Hematopoietic multipotent progenitor cell treated with erythropoietin and hydrocortisone succinate and interleukin-3 and kit ligand, for 8 days (in vitro differentiated cells): ENCODE data around the gene HLA-F.
A peak's percentile ranks its signal among the peaks of the same experiment; 100 is the strongest.

ENCODE experiments used
- DNase-seq: peaks from one replicate; pipeline ENCODE4 v3.0.0-alpha.2; 2015

The HLA-F gene

GRCh38 chr6:29723262-29723665 lies at the start of gene HLA-F:
TSS of gene HLA-F (plus strand) at chr6:29723434. CDS start at chr6:29723464, 30 bp downstream.
- DNase-seq, result peak; percentile 9

GRCh38 chr6:29674008-29674407 lies 49.2 kb upstream of the HLA-F start:
- no peak for DNase-seq

DNA sequence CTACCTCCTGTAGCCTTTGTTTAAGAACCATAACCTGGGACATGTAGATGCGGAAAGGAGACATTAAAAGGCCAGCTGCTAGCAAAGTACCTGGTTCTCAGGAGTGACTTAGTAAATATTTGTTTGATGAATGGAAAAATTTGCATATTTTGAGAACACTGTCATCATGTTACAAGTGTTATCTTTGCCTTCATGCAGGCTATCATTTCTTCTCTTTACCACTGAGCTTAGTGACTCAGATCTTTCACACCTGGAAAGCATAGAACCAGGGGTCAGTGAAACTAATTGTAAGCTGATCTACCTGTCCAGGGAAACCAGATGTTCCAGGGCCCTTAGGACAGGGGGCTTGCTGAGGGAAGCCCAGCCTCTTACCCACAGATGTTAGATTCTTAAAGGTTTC lies 47.7 kb upstream of the HLA-F start:
- no peak for DNase-seq

GRCh38 chr6:29676981-29677601 lies 46.1 kb upstream of the HLA-F start:
- DNase-seq, result no peak

GRCh38 chr6:29678114-29678513 lies 45.1 kb upstream of the HLA-F start:
- no peak for DNase-seq

DNA sequence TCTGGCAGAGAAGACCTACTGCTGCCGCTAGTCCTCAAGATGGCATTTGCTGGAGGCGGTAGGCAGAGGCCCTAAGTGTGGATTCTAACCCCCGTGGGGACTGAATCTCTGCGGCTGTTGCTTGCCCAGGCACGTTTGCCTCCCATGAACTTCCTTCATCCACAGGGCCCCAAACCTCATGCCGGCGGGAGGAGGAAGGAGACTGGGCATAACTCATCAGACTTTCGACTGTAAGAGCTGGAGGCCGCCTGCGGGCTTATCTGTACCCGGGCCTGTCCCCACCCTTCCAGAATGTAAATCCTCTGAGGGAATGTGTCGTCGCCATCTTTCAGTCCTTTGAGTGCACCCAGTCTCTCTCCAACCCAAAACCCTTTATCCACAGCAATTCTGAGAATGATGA lies 43.3 kb upstream of the HLA-F start:
- no peak for DNase-seq

GRCh38 chr6:29680416-29680815 lies 42.8 kb upstream of the HLA-F start:
- DNase-seq, result no peak

- DNase-seq, result no peak
These were observed 42.3 kb upstream of the HLA-F start, which contains the start of gene ZFP57 for GRCh38 chr6:29680904-29681303. TSS of gene ZFP57 (minus strand) at chr6:29681152. CDS start at chr6:29677003, 4,149 bp downstream.

DNA sequence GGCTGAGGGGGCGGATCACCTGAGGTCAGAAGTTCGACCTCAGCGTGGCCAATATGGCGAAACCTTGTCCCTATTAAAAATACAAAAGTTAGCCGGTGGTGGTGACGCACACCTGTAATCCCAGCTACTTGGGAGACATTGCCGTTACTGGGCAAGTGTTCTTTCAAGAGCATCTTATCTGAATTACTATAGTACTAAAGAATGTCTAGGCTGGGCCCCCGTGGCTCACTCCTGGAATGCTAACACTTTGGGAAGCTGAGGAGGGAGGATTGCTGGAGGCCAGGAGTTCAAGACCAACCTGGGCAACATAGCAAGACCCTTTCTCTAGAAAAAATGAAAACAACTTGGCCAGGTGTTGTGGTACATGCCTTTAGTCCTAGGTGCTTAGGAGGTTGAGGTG lies 41.4 kb upstream of the HLA-F start:
- DNase-seq, result no peak

DNA sequence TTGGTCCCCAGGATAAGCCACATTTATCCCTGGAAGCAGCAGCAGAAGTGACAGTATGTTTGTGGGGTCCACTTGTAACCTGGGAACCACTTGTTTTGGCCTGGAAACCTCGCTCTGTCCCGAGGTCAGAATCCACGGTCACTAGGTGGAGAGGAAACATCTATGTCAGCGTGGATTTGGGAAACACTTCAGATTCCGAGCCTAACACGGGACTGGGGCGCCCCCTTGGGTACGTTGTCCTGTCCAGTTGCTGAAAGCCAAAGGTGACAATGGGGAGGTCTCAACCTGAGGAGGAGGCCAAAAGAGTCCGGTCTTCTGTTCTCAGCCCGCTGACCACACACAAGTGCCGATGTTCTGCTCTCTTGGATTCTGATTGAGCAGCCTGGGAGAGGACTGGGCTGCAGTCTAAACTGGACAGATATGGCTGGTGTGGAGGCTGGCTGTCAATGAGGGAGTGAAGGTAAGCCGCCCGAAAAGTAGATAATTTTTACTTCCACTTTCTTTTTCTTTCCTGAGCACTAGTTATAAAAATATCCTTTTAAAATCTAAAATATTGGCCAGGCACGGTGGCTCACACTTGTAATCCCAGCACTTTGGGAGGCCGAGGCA lies 37.4 kb upstream of the HLA-F start:
- no peak for DNase-seq

GRCh38 chr6:29694637-29695036 lies 28.6 kb upstream of the HLA-F start:
- DNase-seq, result no peak

DNA sequence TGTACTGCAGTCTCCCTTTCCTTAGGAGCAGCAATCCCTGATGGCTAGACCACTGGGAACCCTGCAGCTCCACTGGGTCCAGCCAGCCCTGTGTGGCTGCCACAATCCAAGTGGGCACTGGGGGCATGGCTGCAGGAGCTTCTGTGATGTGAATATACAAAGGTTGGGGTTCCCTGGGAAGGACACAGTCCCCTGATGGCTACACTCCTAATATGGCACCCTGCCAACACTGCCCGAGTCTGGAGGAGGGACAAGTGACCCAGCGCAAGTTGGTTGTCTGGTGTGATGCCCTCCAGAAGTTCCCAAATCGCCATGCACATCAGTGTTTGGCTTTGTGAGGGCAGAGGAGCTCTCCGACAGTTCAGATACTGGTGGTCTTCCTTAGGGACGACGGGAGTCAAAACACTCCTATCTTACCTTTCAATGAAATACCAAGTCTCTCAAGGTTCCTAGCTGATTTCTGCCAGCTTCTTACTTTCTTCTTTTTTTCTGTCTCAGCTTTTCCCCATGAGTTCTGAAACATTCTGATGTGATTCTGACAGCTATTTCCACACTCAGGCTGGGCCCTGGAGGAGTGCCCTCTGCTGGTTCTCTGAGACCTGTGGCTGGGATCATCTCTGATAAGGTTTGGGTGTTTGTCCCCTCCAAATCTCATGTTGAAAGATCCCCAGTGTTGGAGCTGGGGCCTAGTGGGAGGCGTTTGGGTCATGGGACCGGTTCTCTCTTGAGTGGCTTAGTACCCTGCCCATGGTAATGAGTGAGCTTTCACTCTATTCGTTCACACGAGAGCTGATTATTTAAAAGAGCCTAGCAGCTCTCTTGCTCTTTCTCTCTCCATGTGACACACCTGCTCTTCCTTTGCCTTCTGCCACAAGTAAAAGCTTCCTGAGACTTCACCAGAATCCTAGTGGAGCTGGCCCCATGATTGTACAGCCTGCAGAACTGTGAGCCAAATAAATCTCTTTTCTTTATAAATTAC lies 26.8 kb upstream of the HLA-F start:
- peak; percentile 32 for DNase-seq

DNA sequence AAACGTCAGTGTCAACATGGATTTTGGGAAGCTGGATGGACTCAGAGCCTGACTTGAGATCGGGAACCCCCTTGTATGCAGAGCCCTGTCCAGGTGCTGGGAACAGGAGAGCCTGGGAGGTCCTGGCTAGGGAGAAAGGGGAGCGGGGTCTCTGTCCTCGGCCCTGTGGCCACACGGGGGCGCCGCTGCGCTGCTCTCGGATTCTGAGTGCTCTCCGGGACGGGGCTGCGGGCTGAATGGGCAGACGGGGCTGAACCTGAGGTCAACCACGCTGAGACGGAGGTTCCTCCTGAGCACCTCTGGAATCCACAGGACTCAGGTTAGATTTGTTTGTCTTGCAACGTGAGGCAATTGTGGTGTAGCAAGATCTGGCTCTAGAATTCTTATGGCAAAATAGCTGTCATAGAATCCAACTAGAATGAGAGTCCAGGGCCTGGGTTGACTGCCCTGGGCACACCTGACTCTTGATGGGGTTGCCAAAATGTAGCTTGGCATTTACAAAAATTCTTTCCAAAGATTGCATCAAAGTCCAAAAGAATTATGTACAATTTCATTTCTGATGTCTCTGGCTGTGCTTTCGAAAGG lies 20.6 kb upstream of the HLA-F start:
- DNase-seq, result peak; percentile 51

GRCh38 chr6:29705389-29706231 lies 17.6 kb upstream of the HLA-F start:
- DNase-seq, result peak; percentile 42

DNA sequence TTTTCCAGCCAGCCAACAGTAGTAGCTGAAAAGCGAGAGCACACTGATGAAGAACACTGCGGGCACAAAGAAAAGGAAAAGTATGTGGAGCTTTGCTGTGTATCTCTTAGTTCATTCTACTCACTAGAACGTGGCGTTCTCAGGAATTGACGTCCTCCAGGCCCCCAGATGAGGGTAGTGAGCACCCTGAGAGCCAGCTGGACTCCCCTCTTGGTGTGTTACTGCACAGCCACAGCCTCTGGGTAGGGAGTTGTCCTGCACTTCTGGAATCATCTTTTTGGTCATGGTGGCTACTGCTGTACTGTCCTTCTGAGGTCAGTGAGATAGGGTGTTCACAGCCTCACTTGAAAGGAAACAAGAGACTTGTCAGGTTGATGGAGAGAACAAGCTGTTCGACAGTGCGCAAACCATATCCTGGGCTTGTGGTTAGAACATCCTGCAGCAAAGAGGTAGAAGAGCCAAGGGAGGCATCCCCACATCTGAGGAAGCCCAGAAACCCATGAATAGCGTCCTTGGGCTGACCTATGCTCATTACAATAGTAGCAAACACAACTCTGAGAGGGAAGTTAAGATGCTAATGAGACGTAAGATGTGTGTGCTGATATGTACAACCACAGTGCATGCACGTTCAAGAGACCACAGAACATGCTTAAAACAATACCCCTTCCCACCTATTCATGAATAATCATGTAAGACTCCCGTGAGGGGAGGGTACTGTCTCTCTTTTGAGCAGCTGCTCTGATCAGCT lies 14.6 kb upstream of the HLA-F start:
- no peak for DNase-seq

DNA sequence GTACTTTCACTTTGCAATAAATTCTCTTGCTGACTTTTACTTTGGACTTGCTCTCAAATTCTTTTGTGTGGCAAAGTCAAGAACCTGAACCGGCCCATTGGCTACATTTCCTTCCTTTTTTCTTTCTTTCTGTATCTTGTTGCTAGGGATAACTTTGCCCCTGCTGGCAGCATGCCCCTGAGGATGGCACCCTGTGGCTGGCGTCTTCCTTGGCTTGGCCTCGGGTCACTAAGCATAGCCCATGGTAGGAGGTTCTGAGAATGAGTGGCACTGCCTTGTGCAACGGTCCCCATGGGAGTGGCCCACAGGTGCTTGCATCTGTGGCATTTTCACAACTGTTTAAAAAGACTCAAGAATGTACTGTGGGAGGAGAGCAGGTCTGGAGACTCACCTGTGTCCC lies 14.0 kb upstream of the HLA-F start:
- DNase-seq, result no peak

DNA sequence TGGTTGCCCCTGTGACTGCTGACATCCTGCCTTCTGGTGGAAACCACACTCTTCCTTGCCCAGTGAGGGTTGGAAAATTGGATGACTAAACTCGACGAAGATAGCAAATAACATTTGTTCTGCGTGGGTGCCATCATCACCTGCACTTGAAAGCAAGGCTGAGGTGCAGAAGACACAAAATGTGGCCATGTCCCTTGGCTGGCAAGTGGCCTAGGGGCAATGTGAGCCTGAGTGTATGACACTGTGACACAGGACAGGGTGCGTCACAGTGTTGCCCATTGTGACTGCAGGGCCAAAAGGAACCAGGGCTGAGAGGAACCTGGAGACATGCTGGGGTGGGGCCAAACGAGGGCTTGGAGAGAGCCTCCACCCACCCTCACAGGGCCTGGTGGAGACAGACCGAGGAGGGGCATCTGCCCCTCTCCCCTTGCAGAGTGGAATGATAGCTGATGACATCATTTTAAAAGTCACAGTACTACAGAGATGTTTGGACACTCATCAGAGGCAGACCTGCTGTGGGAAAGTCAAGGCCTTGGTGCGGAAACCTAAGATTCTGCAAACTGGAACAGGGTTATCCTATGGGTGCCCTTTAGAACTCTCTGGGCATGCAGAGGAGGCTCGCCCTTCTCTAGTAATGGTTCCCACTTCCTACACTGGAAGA lies 12.8 kb upstream of the HLA-F start:
- DNase-seq, result no peak

- DNase-seq, result no peak
These were observed 2.4 kb upstream of the HLA-F start for GRCh38 chr6:29720863-29721262.

- no peak for DNase-seq
These were observed 693 bp downstream of the HLA-F start for GRCh38 chr6:29723666-29724588.
